Neuronal stem cell (in vitro differentiated cells): ENCODE results near the gene TPK1.

Source experiments
- DNase-seq: peaks from one replicate; pipeline ENCODE4 v3.0.0-alpha.2; 2013; ENCODE audit warnings: low spot score
- H2AFZ ChIP-seq: one replicate; pipeline ENCODE4 v1.6.1; 2013; ENCODE audit warnings: mild to moderate bottlenecking, low read length, inconsistent platforms
- H2AK5ac ChIP-seq: 2 replicates; pipeline ENCODE4 v1.6.1; 2013; ENCODE audit warnings: low read depth, mild to moderate bottlenecking, inconsistent platforms, low read length, moderate library complexity, mixed read lengths
- H2BK120ac ChIP-seq: 2 replicates; pipeline ENCODE4 v1.6.1; 2013; ENCODE audit warnings: low read depth, mild to moderate bottlenecking, inconsistent platforms, low read length, moderate library complexity, mixed read lengths
- H2BK12ac ChIP-seq: one replicate; pipeline ENCODE4 v1.6.1; 2013; ENCODE audit warnings: low read length, inconsistent platforms
- H2BK15ac ChIP-seq: 2 replicates; pipeline ENCODE4 v1.6.1; 2013; ENCODE audit warnings: mild to moderate bottlenecking, low read length, inconsistent platforms, mixed read lengths
- H2BK5ac ChIP-seq: one replicate; pipeline ENCODE4 v1.6.1; 2013; ENCODE audit warnings: inconsistent platforms, mild to moderate bottlenecking, low read length, moderate library complexity
- H3K14ac ChIP-seq: one replicate; pipeline ENCODE4 v1.6.1; 2013; ENCODE audit warnings: low read length, inconsistent platforms
- H3K18ac ChIP-seq: 2 replicates; pipeline ENCODE4 v1.6.1; 2013; ENCODE audit warnings: low read length, inconsistent platforms
- H3K23ac ChIP-seq: 2 replicates; pipeline ENCODE4 v1.6.1; 2013; ENCODE audit warnings: low read depth, mild to moderate bottlenecking, mixed read lengths, low read length, inconsistent platforms; ENCODE audit not compliant: poor library complexity
- H3K27ac ChIP-seq: replicated peaks from 3 replicates; pipeline ENCODE4 v1.5.1; 2013; ENCODE audit warnings: low read length, inconsistent platforms
- H3K27me3 ChIP-seq, 3 experiments: 2 replicates each; pipeline ENCODE4 v1.6.1; 2013; ENCODE audit warnings: low read length in 3 of 3, mild to moderate bottlenecking in 2 of 3, inconsistent platforms in 1 of 3, low read depth in 1 of 3, mixed read lengths in 1 of 3, moderate library complexity in 1 of 3; ENCODE audit not compliant: control insufficient read depth in 3 of 3, insufficient read depth in 3 of 3
- H3K36me3 ChIP-seq, 2 donors: replicated peaks in 1 of 2; 2 replicates each; pipeline ENCODE4 v1.6.1; 2013; ENCODE audit warnings: low read length in 2 of 2; ENCODE audit not compliant: control insufficient read depth in 2 of 2, insufficient read depth in 2 of 2
- H3K4ac ChIP-seq: 2 replicates; pipeline ENCODE4 v1.6.1; 2013; ENCODE audit warnings: inconsistent platforms, mild to moderate bottlenecking, low read length, moderate library complexity
- H3K4me1 ChIP-seq, 2 donors: 1 replicate in 1 of 2; 2 replicates in 1 of 2; pipeline ENCODE4 v1.6.1; 2013; ENCODE audit warnings: low read length in 2 of 2, low read depth in 1 of 2; ENCODE audit not compliant: control insufficient read depth in 2 of 2, insufficient read depth in 1 of 2
- H3K4me2 ChIP-seq: one replicate; pipeline ENCODE4 v1.6.1; 2013; ENCODE audit warnings: mild to moderate bottlenecking, low read length, inconsistent platforms; ENCODE audit not compliant: insufficient read depth, poor library complexity, severe bottlenecking
- H3K4me3 ChIP-seq, 2 donors: 2 replicates each; pipeline ENCODE4 v1.5.1; 2013; ENCODE audit warnings: low read length in 2 of 2, mild to moderate bottlenecking in 2 of 2, inconsistent platforms in 1 of 2, moderate library complexity in 1 of 2
- H3K79me1 ChIP-seq: one replicate; pipeline ENCODE4 v1.6.1; 2013; ENCODE audit warnings: low read depth, mild to moderate bottlenecking, inconsistent platforms, low read length, moderate library complexity
- H3K9ac ChIP-seq: one replicate; pipeline ENCODE4 v1.6.1; 2013; ENCODE audit warnings: mild to moderate bottlenecking, low read depth, low read length, inconsistent platforms; ENCODE audit not compliant: poor library complexity
- H3K9me3 ChIP-seq, 2 donors: replicated peaks in 1 of 2; 2 replicates each; pipeline versions ENCODE3 to v1.6.1; 2013; ENCODE audit warnings: low read length in 2 of 2, mild to moderate bottlenecking in 2 of 2, inconsistent platforms in 1 of 2, low read depth in 1 of 2, mixed read lengths in 1 of 2, moderate library complexity in 1 of 2; ENCODE audit not compliant: control insufficient read depth in 2 of 2, insufficient read depth in 1 of 2
- H4K8ac ChIP-seq: one replicate; pipeline ENCODE4 v1.6.1; 2013; ENCODE audit warnings: low read depth, mild to moderate bottlenecking, inconsistent platforms, low read length, moderate library complexity
- H4K91ac ChIP-seq: one replicate; pipeline ENCODE4 v1.6.1; 2013; ENCODE audit warnings: low read length, low read depth, mild to moderate bottlenecking, inconsistent platforms; ENCODE audit not compliant: poor library complexity
- WGBS, 2 donors: extraction: QIAGEN DNeasy Blood & Tissue Kit; methylation state at CpG; one replicate each; pipeline ENCODE4 v1.1.7; 2013; ENCODE audit warnings: missing lambda C conversion rate in 2 of 2, mixed read lengths in 1 of 2; ENCODE audit not compliant: insufficient read length in 2 of 2, insufficient replicate concordance in 1 of 2; ENCODE audit errors: extremely low coverage in 2 of 2; 5-methylcytosine and 5-hydroxymethylcytosine counted together

Gene TPK1

DNA sequence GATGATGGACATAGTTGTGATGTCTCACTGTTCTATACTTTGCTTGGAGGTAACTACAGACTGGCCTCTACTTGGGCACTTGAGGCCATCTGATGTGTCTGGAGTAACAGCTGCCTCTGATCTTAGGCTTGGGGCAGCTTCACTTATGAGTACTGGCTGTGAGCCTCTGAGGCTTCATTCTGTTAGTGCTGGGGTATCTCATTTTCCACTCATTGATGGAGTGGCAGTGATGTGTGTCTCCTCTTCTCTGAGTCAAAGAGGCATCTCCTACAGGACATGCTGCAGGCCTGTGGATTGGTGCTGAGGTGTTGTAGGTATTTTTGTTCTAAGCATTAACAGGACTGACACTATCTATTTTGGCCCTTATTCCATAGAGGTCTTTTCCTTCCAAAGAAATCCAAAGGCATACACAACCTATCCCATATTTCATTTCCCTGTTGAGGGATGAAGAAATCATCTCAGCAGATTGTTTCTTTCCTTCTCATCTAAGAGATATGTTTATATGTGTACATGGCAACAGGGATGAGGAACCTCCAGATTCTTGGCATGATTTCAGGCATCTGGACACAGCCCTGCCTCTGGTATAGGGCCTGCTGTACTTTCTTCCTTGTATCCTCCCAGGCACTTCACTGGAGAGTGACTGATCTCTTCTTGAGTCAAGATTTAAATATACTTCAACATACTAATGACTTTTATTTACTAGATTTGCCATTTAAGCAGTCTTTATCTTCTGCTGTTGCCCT is 366.7 kb downstream of the TPK1 start:
- no peak overlapping the region for H3K23ac ChIP-seq
- H2BK15ac ChIP-seq: no peak overlapping the region
- no peaks in the 10 kb centered on the region for H3K79me1 ChIP-seq
- no peaks in the 10 kb centered on the region for H3K27me3 ChIP-seq
- H3K27ac ChIP-seq: no peak overlapping the region
- no peak overlapping the region for H2AFZ ChIP-seq
- no peak overlapping the region for H3K4me2 ChIP-seq
- H3K4ac ChIP-seq: no peak overlapping the region
- DNase-seq: no peak
- no peak overlapping the region for H3K4me3 ChIP-seq
- H4K8ac ChIP-seq: no peak overlapping the region
- H2BK12ac ChIP-seq: no peak overlapping the region
- no peaks in the 10 kb centered on the region for H3K4me1 ChIP-seq
- H3K36me3 ChIP-seq: no peaks in the 10 kb centered on the region
- H3K18ac ChIP-seq: no peak overlapping the region
- H2AK5ac ChIP-seq: no peak overlapping the region
- H3K9me3 ChIP-seq: no peaks in the 10 kb centered on the region
- no peak overlapping the region for H3K14ac ChIP-seq
- H2BK5ac ChIP-seq: no peak overlapping the region
- no peak overlapping the region for H3K9ac ChIP-seq
- H4K91ac ChIP-seq: no peak overlapping the region
- no peak overlapping the region for H2BK120ac ChIP-seq

DNA sequence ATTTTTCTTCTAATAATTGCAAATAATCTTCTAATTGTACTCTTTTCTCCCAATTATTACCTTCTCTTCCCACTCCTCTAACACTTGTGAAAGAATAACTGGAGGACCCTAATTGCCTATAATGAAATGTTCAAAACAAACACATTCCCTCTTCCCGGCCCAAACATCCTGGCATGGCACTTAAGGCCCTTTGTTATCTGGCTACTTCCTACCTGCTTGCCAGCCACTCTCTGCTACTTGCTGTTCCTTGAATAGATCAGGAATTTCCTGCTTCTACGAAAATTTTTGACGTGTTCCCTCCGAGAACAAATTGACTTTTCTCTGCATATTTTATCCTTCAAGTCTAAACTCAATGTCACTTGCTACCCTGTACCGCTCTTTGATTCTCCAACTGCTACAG is 376.2 kb downstream of the TPK1 start:
- Histone ChIP-seq H2BK12ac (no peak overlapping the region), H3K18ac (no peak overlapping the region), H3K9me3 (peaks cover 0 to 2% of the 10 kb centered on the region in 2 donors), H3K79me1 (no peaks in the 10 kb centered on the region), H2AK5ac (no peak overlapping the region), H3K4me2 (no peak overlapping the region), H3K4ac (no peak overlapping the region), H3K4me3 (no peak overlapping the region), H3K23ac (no peak overlapping the region), H3K4me1 (no peaks in the 10 kb centered on the region), H2AFZ (no peak overlapping the region), H3K27me3 (no peaks in the 10 kb centered on the region), H2BK5ac (no peak overlapping the region), H4K8ac (no peak overlapping the region), H3K36me3 (no peaks in the 10 kb centered on the region), H2BK15ac (no peak overlapping the region), H2BK120ac (no peak overlapping the region), H3K27ac (no peak overlapping the region), H3K9ac (no peak overlapping the region), H4K91ac (no peak overlapping the region), H3K14ac (no peak overlapping the region)
- no peak for DNase-seq
- no CpG with 5 or more reads among the region's 5 CpGs for WGBS, 2 donors

DNA sequence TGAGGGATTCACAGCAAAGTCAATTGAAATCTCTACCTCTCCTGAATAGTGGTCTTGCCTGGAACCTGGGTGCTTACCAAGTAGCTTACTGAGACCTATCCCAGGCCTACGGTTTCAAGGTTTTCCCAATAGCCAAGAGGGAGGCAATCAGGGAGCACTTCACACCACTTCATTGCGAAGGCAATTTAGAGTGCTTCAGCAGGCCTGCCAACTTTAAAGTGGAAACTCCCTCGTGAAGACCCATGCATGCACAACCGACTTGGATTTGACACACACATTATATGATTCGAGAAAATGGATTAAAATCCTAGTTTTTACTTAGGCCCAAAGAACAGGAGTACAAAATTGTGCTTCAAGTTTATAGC is 380.8 kb downstream of the TPK1 start:
- Histone ChIP-seq H2AK5ac (no peak overlapping the region), H4K91ac (no peak overlapping the region), H2BK5ac (no peak overlapping the region), H3K4me2 (no peak overlapping the region), H2BK15ac (no peak overlapping the region), H2AFZ (no peak overlapping the region), H3K27me3 (no peaks in the 10 kb centered on the region), H2BK120ac (no peak overlapping the region), H3K36me3 (no peaks in the 10 kb centered on the region), H3K4ac (no peak overlapping the region), H3K4me1 (no peaks in the 10 kb centered on the region), H3K18ac (no peak overlapping the region), H3K14ac (no peak overlapping the region), H3K9me3 (peaks cover 0 to 4% of the 10 kb centered on the region in 2 donors), H3K27ac (no peak overlapping the region), H2BK12ac (no peak overlapping the region), H3K23ac (no peak overlapping the region), H3K4me3 (peak overlapping the region in 1 of 2 donors; percentile 6), H3K79me1 (no peaks in the 10 kb centered on the region), H3K9ac (no peak overlapping the region), H4K8ac (no peak overlapping the region)
- no CpG with 5 or more reads among the region's 5 CpGs for WGBS, 2 donors
- no peak for DNase-seq

DNA sequence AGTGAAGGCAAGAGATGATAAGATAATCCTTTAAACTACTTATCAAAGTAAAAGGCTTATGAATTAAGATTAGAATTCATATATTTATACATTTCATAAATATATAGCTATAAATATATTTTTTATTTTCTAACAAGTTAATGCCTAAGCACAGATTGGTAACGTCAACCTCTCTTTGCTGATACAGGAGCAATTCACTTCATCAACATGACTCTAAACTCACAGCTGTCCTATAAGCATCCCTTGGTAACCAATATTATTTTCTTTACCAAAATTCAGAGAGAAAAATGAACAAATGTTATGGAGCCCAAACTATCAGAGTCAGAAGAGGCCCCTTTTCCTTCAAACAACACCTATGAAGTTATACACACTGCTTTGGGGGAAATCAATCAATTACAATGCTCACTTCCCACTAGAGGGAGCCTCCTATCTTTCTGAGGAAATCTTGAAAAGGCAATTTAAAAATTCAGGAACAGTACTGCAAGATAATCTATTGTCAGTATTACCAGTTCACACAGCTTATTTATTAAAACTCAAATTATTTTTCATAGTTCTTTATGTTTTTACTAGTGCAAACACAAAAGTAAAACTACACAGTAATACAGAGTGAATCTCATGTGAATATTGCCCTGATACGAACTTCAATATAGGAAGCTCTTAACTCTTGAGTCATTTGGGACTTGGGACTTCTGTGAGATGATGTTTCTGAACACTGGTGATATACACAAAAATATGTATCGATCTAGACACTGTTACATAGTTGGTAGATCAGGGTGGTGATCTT is 381.4 kb downstream of the TPK1 start:
- no peak for DNase-seq
- Histone ChIP-seq H2AFZ (no peak overlapping the region), H3K23ac (no peak overlapping the region), H2AK5ac (no peak overlapping the region), H4K8ac (no peak overlapping the region), H4K91ac (no peak overlapping the region), H3K27ac (no peak overlapping the region), H3K9me3 (peaks cover 0 to 4% of the 10 kb centered on the region in 2 donors), H3K4me1 (no peaks in the 10 kb centered on the region), H2BK12ac (no peak overlapping the region), H3K14ac (no peak overlapping the region), H2BK5ac (no peak overlapping the region), H3K4me3 (no peak overlapping the region), H3K4ac (no peak overlapping the region), H3K18ac (no peak overlapping the region), H3K9ac (no peak overlapping the region), H3K27me3 (no peaks in the 10 kb centered on the region), H3K4me2 (no peak overlapping the region), H2BK15ac (no peak overlapping the region), H2BK120ac (no peak overlapping the region), H3K36me3 (no peaks in the 10 kb centered on the region), H3K79me1 (no peaks in the 10 kb centered on the region)
- no CpG with 5 or more reads among the region's 3 CpGs for WGBS, 2 donors
